Karpas-422 (cell line): ENCODE measurements around the gene RCBTB2. TPM values are rescaled to one million over a fixed set of nuclear protein-coding genes. Genes with fewer than 3 reads are reported as not detected.

ENCODE experiments used
- DNase-seq: peaks from one replicate; pipeline ENCODE4 v3.0.0-alpha.2; 2015
- H2AFZ ChIP-seq: fragments of 200-600 bp; sonication (generic); 2 replicates; pipeline ENCODE4 v1.6.1; 2014; ENCODE audit warnings: antibody characterized with exemption, low read length, mixed read lengths
- H3K27ac ChIP-seq: fragments of 200-600 bp; sonication (generic); 2 replicates; pipeline ENCODE4 v1.5.1; 2014; ENCODE audit warnings: mild to moderate bottlenecking, low read length, moderate library complexity
- H3K27me3 ChIP-seq: fragments of 200-600 bp; sonication (generic); 2 replicates; pipeline ENCODE4 v1.6.1; 2014; ENCODE audit warnings: low read length, mixed read lengths
- H3K36me3 ChIP-seq: fragments of 200-600 bp; sonication (generic); 2 replicates; pipeline ENCODE4 v1.6.1; 2014; ENCODE audit warnings: low read length, mixed read lengths; ENCODE audit not compliant: insufficient read depth
- H3K4me1 ChIP-seq: fragments of 200-600 bp; sonication (generic); 2 replicates; pipeline ENCODE4 v1.6.1; 2014; ENCODE audit warnings: mild to moderate bottlenecking, low read length, mixed read lengths
- H3K4me2 ChIP-seq: fragments of 200-600 bp; sonication (generic); 2 replicates; pipeline ENCODE4 v1.6.1; 2014; ENCODE audit warnings: low read length, low read depth, mild to moderate bottlenecking; ENCODE audit not compliant: poor library complexity, severe bottlenecking
- H3K4me3 ChIP-seq: fragments of 200-600 bp; sonication (generic); 2 replicates; pipeline ENCODE4 v1.5.1; 2014; ENCODE audit warnings: mild to moderate bottlenecking, antibody characterized with exemption, low read length, mixed read lengths
- H3K79me2 ChIP-seq: fragments of 200-600 bp; sonication (generic); 2 replicates; pipeline ENCODE4 v1.6.1; 2014; ENCODE audit warnings: mild to moderate bottlenecking, low read length, mixed read lengths
- H3K9ac ChIP-seq: fragments of 200-600 bp; sonication (generic); 2 replicates; pipeline ENCODE4 v1.6.0; 2014; ENCODE audit warnings: low read length
- H3K9me2 ChIP-seq: fragments of 200-600 bp; sonication (generic), shearing (Covaris generic); replicated peaks from 2 replicates; pipeline ENCODE4 v1.6.0; 2014; ENCODE audit warnings: mild to moderate bottlenecking, low read length, moderate library complexity; ENCODE audit not compliant: insufficient read depth
- H3K9me3 ChIP-seq: fragments of 300-700, 200-600 bp; sonication (generic); 2 replicates; pipeline ENCODE4 v1.6.1; 2014; ENCODE audit warnings: low read length, mixed read lengths
- H4K20me1 ChIP-seq: fragments of 200-600 bp; sonication (generic); 2 replicates; pipeline ENCODE4 v1.6.1; 2014; ENCODE audit warnings: mild to moderate bottlenecking, antibody characterized with exemption, low read length, low read depth; ENCODE audit not compliant: insufficient read depth
- total RNA-seq: library from RNA; depleted of rRNA; stranded (reverse); fragments of >200 nt; shearing (Covaris generic); gene quantifications from 2 replicates; pipeline ENCODE4 v1.2.3, GENCODE V29; 2014; ENCODE audit warnings: low replicate concordance

The RCBTB2 gene
- total RNA-seq, 1 experiment from 2014 or later, result 25.6 TPM

GRCh38 chr13:48501705-48502104 lies 31.2 kb downstream of the RCBTB2 start:
- DNase-seq, result peak; percentile 58
- no peak overlapping the region for H2AFZ ChIP-seq
- H3K4me3 ChIP-seq, result no peak overlapping the region
- no peak overlapping the region for H3K9ac ChIP-seq
- H3K27me3 ChIP-seq, result no peaks in the 10 kb centered on the region
- no peaks in the 10 kb centered on the region for H4K20me1 ChIP-seq
- peak overlapping the region; percentile 88 for H3K27ac ChIP-seq
- no peaks in the 10 kb centered on the region for H3K9me2 ChIP-seq
- H3K4me1 ChIP-seq, result peaks cover 65% of the 10 kb centered on the region
- H3K79me2 ChIP-seq, result no peaks in the 10 kb centered on the region
- H3K9me3 ChIP-seq, result no peaks in the 10 kb centered on the region
- peak overlapping the region; percentile 61 for H3K4me2 ChIP-seq
- H3K36me3 ChIP-seq, result no peaks in the 10 kb centered on the region

- H3K4me2 ChIP-seq, result peak overlapping the region; percentile 61
- no peaks in the 10 kb centered on the region for H3K36me3 ChIP-seq
- no peaks in the 10 kb centered on the region for H3K79me2 ChIP-seq
- no peaks in the 10 kb centered on the region for H3K9me3 ChIP-seq
- H3K9me2 ChIP-seq, result no peaks in the 10 kb centered on the region
- peak; percentile 90 for DNase-seq
- peak overlapping the region; percentile 88 for H3K27ac ChIP-seq
- H3K27me3 ChIP-seq, result no peaks in the 10 kb centered on the region
- no peak overlapping the region; the same call in 1 of the 2 replicates for H3K4me3 ChIP-seq
- peak overlapping the region; percentile 67; the same call in 1 of the 2 replicates for H2AFZ ChIP-seq
- H4K20me1 ChIP-seq, result no peaks in the 10 kb centered on the region
- H3K4me1 ChIP-seq, result peaks cover 60% of the 10 kb centered on the region
- H3K9ac ChIP-seq, result peak overlapping the region; percentile 59
These were observed 32.2 kb downstream of the RCBTB2 start for GRCh38 chr13:48500652-48501197.

GRCh38 chr13:48497669-48498068 lies 35.2 kb downstream of the RCBTB2 start:
- H3K9ac ChIP-seq, result no peak overlapping the region
- H3K79me2 ChIP-seq, result no peaks in the 10 kb centered on the region
- no peak overlapping the region for H2AFZ ChIP-seq
- no peaks in the 10 kb centered on the region for H3K9me3 ChIP-seq
- H3K36me3 ChIP-seq, result no peaks in the 10 kb centered on the region
- no peaks in the 10 kb centered on the region for H4K20me1 ChIP-seq
- H3K4me3 ChIP-seq, result no peak overlapping the region
- no peak overlapping the region for H3K4me2 ChIP-seq
- no peaks in the 10 kb centered on the region for H3K9me2 ChIP-seq
- H3K27ac ChIP-seq, result peak overlapping the region; percentile 21
- H3K4me1 ChIP-seq, result peaks cover 77% of the 10 kb centered on the region
- H3K27me3 ChIP-seq, result no peaks in the 10 kb centered on the region
- peak; percentile 39 for DNase-seq

GRCh38 chr13:48496271-48497161 lies 36.4 kb downstream of the RCBTB2 start:
- Histone ChIP-seq H3K27ac (peak overlapping the region; percentile 100; the same call in 1 of the 2 replicates), H3K4me1 (peaks cover 80% of the 10 kb centered on the region)

GRCh38 chr13:48494874-48495273 lies 38.0 kb downstream of the RCBTB2 start:
- Histone ChIP-seq H3K4me1 (peaks cover 84% of the 10 kb centered on the region), H3K4me2 (no peak overlapping the region)

More at GRCh38 chr13:48496271-48497161, 36.4 kb downstream of the RCBTB2 start:
- Histone ChIP-seq H3K9ac (0 out of 2 replicates have a peak overlapping the region, but pooled peaks have one; percentile 11), H3K9me2 (no peaks in the 10 kb centered on the region), H2AFZ (no peak overlapping the region), H3K4me2 (no peak overlapping the region), H4K20me1 (no peaks in the 10 kb centered on the region), H3K4me3 (no peak overlapping the region), H3K9me3 (no peaks in the 10 kb centered on the region), H3K27me3 (no peaks in the 10 kb centered on the region), H3K36me3 (no peaks in the 10 kb centered on the region), H3K79me2 (peaks cover 1% of the 10 kb centered on the region; the same call in 1 of the 2 replicates)
- DNase-seq, result peak; percentile 38

GRCh38 chr13:48493851-48494250 lies 39.0 kb downstream of the RCBTB2 start:
- Histone ChIP-seq H3K27me3 (no peaks in the 10 kb centered on the region), H3K79me2 (peaks cover 11% of the 10 kb centered on the region; the same call in 1 of the 2 replicates), H3K4me3 (peak overlapping the region; percentile 64), H3K27ac (peak overlapping the region; percentile 100), H3K4me2 (peak overlapping the region; percentile 95), H3K4me1 (peaks cover 87% of the 10 kb centered on the region), H3K9ac (peak overlapping the region; percentile 84), H2AFZ (no peak overlapping the region), H4K20me1 (no peaks in the 10 kb centered on the region), H3K9me3 (no peaks in the 10 kb centered on the region), H3K36me3 (no peaks in the 10 kb centered on the region), H3K9me2 (no peaks in the 10 kb centered on the region)
- DNase-seq, result peak; percentile 41

More at GRCh38 chr13:48494874-48495273, 38.0 kb downstream of the RCBTB2 start:
- no peaks in the 10 kb centered on the region for H3K27me3 ChIP-seq
- H3K36me3 ChIP-seq, result no peaks in the 10 kb centered on the region
- H2AFZ ChIP-seq, result no peak overlapping the region
- peaks cover 11% of the 10 kb centered on the region; the same call in 1 of the 2 replicates for H3K79me2 ChIP-seq
- H3K27ac ChIP-seq, result peak overlapping the region; percentile 100
- H3K9me2 ChIP-seq, result no peaks in the 10 kb centered on the region
- H3K9me3 ChIP-seq, result no peaks in the 10 kb centered on the region
- H3K4me3 ChIP-seq, result no peak overlapping the region
- no peaks in the 10 kb centered on the region for H4K20me1 ChIP-seq
- no peak overlapping the region for H3K9ac ChIP-seq
- DNase-seq, result no peak

GRCh38 chr13:48493066-48493765 lies 39.7 kb downstream of the RCBTB2 start:
- Histone ChIP-seq H3K4me1 (peaks cover 90% of the 10 kb centered on the region), H3K79me2 (peaks cover 11% of the 10 kb centered on the region; the same call in 1 of the 2 replicates), H4K20me1 (no peaks in the 10 kb centered on the region), H3K9me2 (no peaks in the 10 kb centered on the region), H3K4me3 (peak overlapping the region; percentile 64), H3K27me3 (no peaks in the 10 kb centered on the region), H3K9ac (peak overlapping the region; percentile 84), H3K27ac (peak overlapping the region; percentile 100), H2AFZ (no peak overlapping the region), H3K36me3 (peaks cover 3% of the 10 kb centered on the region), H3K9me3 (no peaks in the 10 kb centered on the region), H3K4me2 (peak overlapping the region; percentile 95)
- peak; percentile 92 for DNase-seq
